DND-41 (cell line): ENCODE results near the gene SLC9C2.
"Not testable (repeated sequence)": the region's sequence is repeated elsewhere in the genome, so short reads cannot be mapped to it uniquely, and the experiment has no call there.

ENCODE experiments used
- ATAC-seq: fragments of 200-7000 bp; cut with Tn5 transposase; 3 replicates; pipeline ENCODE4 v1.9.1; 2021; ENCODE audit warnings: low read depth; ENCODE audit not compliant: insufficient read depth
- DNase-seq: peaks from one replicate; pipeline ENCODE4 v3.0.0-alpha.2; 2020
- H2AFZ ChIP-seq: 2 replicates; pipeline ENCODE4 v1.6.0; 2012; ENCODE audit warnings: low read depth, low read length
- H3K27ac ChIP-seq: 2 replicates; pipeline ENCODE4 v1.5.1; 2012; ENCODE audit warnings: low read length, inconsistent platforms
- H3K27me3 ChIP-seq: fragments of 200-600 bp; sonication (generic); 2 replicates; pipeline ENCODE4 v1.6.0; 2012; ENCODE audit warnings: low read length, mild to moderate bottlenecking, inconsistent platforms; ENCODE audit not compliant: insufficient read depth, poor library complexity
- H3K36me3 ChIP-seq: 2 replicates; pipeline ENCODE4 v1.5.1; 2012; ENCODE audit warnings: low read length, inconsistent platforms; ENCODE audit not compliant: insufficient read depth
- H3K4me1 ChIP-seq: 2 replicates; pipeline ENCODE4 v1.5.1; 2012; ENCODE audit warnings: mild to moderate bottlenecking, low read length; ENCODE audit not compliant: insufficient read depth
- H3K4me2 ChIP-seq: 2 replicates; pipeline ENCODE4 v1.6.0; 2012; ENCODE audit warnings: mild to moderate bottlenecking, moderate library complexity, low read length, inconsistent platforms; ENCODE audit not compliant: insufficient read depth
- H3K4me3 ChIP-seq, 2 experiments: fragments of 200-600 bp in 1 of 2; shearing (Covaris generic) in 1 of 2; 2 replicates each; pipeline ENCODE4 v1.5.1; 2012 to 2016; ENCODE audit warnings: inconsistent platforms in 2 of 2, low read length in 2 of 2, mild to moderate bottlenecking in 2 of 2, low read depth in 1 of 2, moderate library complexity in 1 of 2
- H3K79me2 ChIP-seq: 2 replicates; pipeline ENCODE4 v1.6.0; 2012; ENCODE audit warnings: low read length, inconsistent platforms; ENCODE audit not compliant: insufficient read depth
- H3K9ac ChIP-seq: 2 replicates; pipeline ENCODE4 v1.6.0; 2012; ENCODE audit warnings: low read depth, mild to moderate bottlenecking, inconsistent platforms, low read length, moderate library complexity
- H3K9me3 ChIP-seq: 2 replicates; pipeline ENCODE4 v1.5.1; 2012; ENCODE audit warnings: low read length, moderate library complexity, mild to moderate bottlenecking, inconsistent platforms; ENCODE audit not compliant: insufficient read depth, severe bottlenecking
- H4K20me1 ChIP-seq: 2 replicates; pipeline ENCODE4 v1.6.0; 2012; ENCODE audit warnings: low read length; ENCODE audit not compliant: insufficient read depth
- CTCF ChIP-seq: IDR thresholded peaks from 2 replicates; pipeline ENCODE4 v1.5.1; 2012; ENCODE audit warnings: borderline replicate concordance, low read length, moderate library complexity, mild to moderate bottlenecking; ENCODE audit not compliant: poor library complexity, severe bottlenecking; ENCODE audit errors: extremely low read depth
- EZH2 ChIP-seq: IDR thresholded peaks from 3 replicates; pipeline ENCODE4 v1.6.1; 2012; ENCODE audit warnings: borderline replicate concordance, low read depth, mild to moderate bottlenecking, moderate library complexity, low read length, inconsistent platforms; ENCODE audit not compliant: severe bottlenecking

SLC9C2 gene

GRCh38 chr1:173475564-173476196 lies 127.2 kb downstream of the SLC9C2 start:
- H2AFZ ChIP-seq: peak overlapping the region; percentile 50; the same call in 1 of the 2 replicates
- peaks cover 15% of the 10 kb centered on the region for H3K36me3 ChIP-seq
- H3K4me2 ChIP-seq: peak overlapping the region; percentile 65
- H3K79me2 ChIP-seq: peaks cover 48% of the 10 kb centered on the region
- peaks cover 7% of the 10 kb centered on the region for H4K20me1 ChIP-seq
- H3K4me3 ChIP-seq: peak overlapping the region; percentile 54 to 93; a peak in 3 of 4 replicates
- peak overlapping the region; percentile 95 for H3K27ac ChIP-seq
- H3K4me1 ChIP-seq: peaks cover 42% of the 10 kb centered on the region
- no peak for DNase-seq
- peaks cover 6% of the 10 kb centered on the region for H3K9me3 ChIP-seq
- peak overlapping the region; percentile 98 for H3K9ac ChIP-seq
- TF ChIP-seq EZH2: no peak
- TF ChIP-seq CTCF: no peak
- no peaks in the 10 kb centered on the region for H3K27me3 ChIP-seq
- ATAC-seq: no peak

GRCh38 chr1:173474780-173475421 lies 128.0 kb downstream of the SLC9C2 start:
- H3K27me3 ChIP-seq, H3K27ac ChIP-seq, DNase-seq, H3K4me3 ChIP-seq, H4K20me1 ChIP-seq, H3K9ac ChIP-seq, ATAC-seq, H2AFZ ChIP-seq, H3K36me3 ChIP-seq: not testable (repeated sequence)
- Histone ChIP-seq H3K79me2 (peaks cover 41% of the 10 kb centered on the region), H3K4me2 (peak overlapping the region; percentile 65; the same call in 1 of the 2 replicates), H3K4me1 (peaks cover 37% of the 10 kb centered on the region), H3K9me3 (peaks cover 12% of the 10 kb centered on the region)

- H3K79me2 ChIP-seq: peaks cover 34% of the 10 kb centered on the region
- TF ChIP-seq CTCF (no peak), EZH2 (no peak)
- H4K20me1 ChIP-seq: peaks cover 7% of the 10 kb centered on the region
- no peak overlapping the region for H3K4me3 ChIP-seq
- no peak for DNase-seq
- peaks cover 12% of the 10 kb centered on the region for H3K9me3 ChIP-seq
- H3K27me3 ChIP-seq: no peaks in the 10 kb centered on the region
- H3K36me3 ChIP-seq: peaks cover 4% of the 10 kb centered on the region; the same call in 1 of the 2 replicates
- no peak overlapping the region for H2AFZ ChIP-seq
- ATAC-seq: no peak
- H3K9ac ChIP-seq: no peak overlapping the region
- H3K4me2 ChIP-seq: peak overlapping the region; percentile 1; the same call in 1 of the 2 replicates
- H3K4me1 ChIP-seq: peaks cover 31% of the 10 kb centered on the region
- no peak overlapping the region for H3K27ac ChIP-seq
Measured at GRCh38 chr1:173474097-173474779, 128.6 kb downstream of the SLC9C2 start.

- TF ChIP-seq CTCF (no peak), EZH2 (no peak)
- Histone ChIP-seq H3K79me2 (peaks cover 28% of the 10 kb centered on the region), H3K9ac (no peak overlapping the region)
Measured at GRCh38 chr1:173473599-173474011, 129.3 kb downstream of the SLC9C2 start.

More at GRCh38 chr1:173473599-173474011, 129.3 kb downstream of the SLC9C2 start:
- H4K20me1 ChIP-seq: peaks cover 6% of the 10 kb centered on the region
- peaks cover 24% of the 10 kb centered on the region for H3K4me1 ChIP-seq
- H3K27me3 ChIP-seq: no peaks in the 10 kb centered on the region
- no peak for DNase-seq
- H3K4me3 ChIP-seq: no peak overlapping the region
- no peak for ATAC-seq
- peaks cover 4% of the 10 kb centered on the region; the same call in 1 of the 2 replicates for H3K36me3 ChIP-seq
- peaks cover 12% of the 10 kb centered on the region for H3K9me3 ChIP-seq
- no peak overlapping the region for H3K27ac ChIP-seq
- H2AFZ ChIP-seq: no peak overlapping the region
- 0 out of 2 replicates have a peak overlapping the region, but pooled peaks have one; percentile 1 for H3K4me2 ChIP-seq
